OCI-LY3 (cell line): ENCODE results near the gene TNS3.

ENCODE experiments used
- H2AFZ ChIP-seq: fragments of 200-600, 300-600 bp; shearing (Covaris generic); 2 replicates; pipeline ENCODE4 v1.6.0; 2014; ENCODE audit warnings: antibody characterized with exemption, low read depth, low read length
- H3K27ac ChIP-seq: fragments of 200-600, 300-600 bp; sonication (generic); 2 replicates; pipeline ENCODE4 v1.5.1; 2014; ENCODE audit warnings: mild to moderate bottlenecking, low read length, moderate library complexity, mixed read lengths
- H3K27me3 ChIP-seq: fragments of 200-600, 300-600 bp; sonication (generic); 2 replicates; pipeline ENCODE4 v1.6.1; 2014; ENCODE audit warnings: low read depth, low read length, mixed read lengths
- H3K36me3 ChIP-seq: fragments of 200-600, 300-600 bp; sonication (generic); replicated peaks from 2 replicates; pipeline ENCODE3; 2014; ENCODE audit warnings: low read depth, low read length, mixed read lengths
- H3K4me1 ChIP-seq: fragments of 300-600, 200-600 bp; sonication (generic); 2 replicates; pipeline ENCODE4 v1.6.1; 2014; ENCODE audit warnings: low read length, mixed read lengths
- H3K4me2 ChIP-seq: fragments of 200-600, 300-600 bp; sonication (generic); 2 replicates; pipeline ENCODE4 v1.6.1; 2014; ENCODE audit warnings: low read length, mixed read lengths
- H3K4me3 ChIP-seq: fragments of 300-600, 200-600 bp; sonication (generic); 2 replicates; pipeline ENCODE4 v1.5.1; 2014; ENCODE audit warnings: antibody characterized with exemption, mild to moderate bottlenecking, low read length, moderate library complexity
- H3K79me2 ChIP-seq: fragments of 300-600, 200-600 bp; shearing (Covaris generic); 2 replicates; pipeline ENCODE4 v1.6.1; 2014; ENCODE audit warnings: mild to moderate bottlenecking, low read length, mixed read lengths
- H3K9ac ChIP-seq: fragments of 300-600, 200-600 bp; shearing (Covaris generic); 2 replicates; pipeline ENCODE4 v1.6.0; 2014; ENCODE audit warnings: mild to moderate bottlenecking, low read length, moderate library complexity
- H3K9me3 ChIP-seq: fragments of 200-600, 300-600 bp; shearing (Covaris generic); 2 replicates; pipeline ENCODE4 v1.6.1; 2014; ENCODE audit warnings: low read length, mixed read lengths; ENCODE audit not compliant: insufficient read depth
- H4K20me1 ChIP-seq: fragments of 200-600, 300-600 bp; sonication (generic); 2 replicates; pipeline ENCODE4 v1.6.1; 2016; ENCODE audit warnings: low read length, mixed read lengths; ENCODE audit not compliant: insufficient read depth
- EZH2phosphoT487 ChIP-seq: fragments of 200-600 bp; shearing (Covaris generic); IDR thresholded peaks from 2 replicates; pipeline ENCODE4 v1.6.1; 2018; ENCODE audit warnings: antibody characterized with exemption, mixed run types, low read depth
- TF ChIP-seq, protein P1 (sequence below): fragments of 200-600, 300-600 bp; sonication (generic); IDR thresholded peaks from 2 replicates; pipeline ENCODE4 v1.5.1; 2014; ENCODE audit warnings: antibody characterized with exemption, low read length, low read depth

TNS3 gene

DNA sequence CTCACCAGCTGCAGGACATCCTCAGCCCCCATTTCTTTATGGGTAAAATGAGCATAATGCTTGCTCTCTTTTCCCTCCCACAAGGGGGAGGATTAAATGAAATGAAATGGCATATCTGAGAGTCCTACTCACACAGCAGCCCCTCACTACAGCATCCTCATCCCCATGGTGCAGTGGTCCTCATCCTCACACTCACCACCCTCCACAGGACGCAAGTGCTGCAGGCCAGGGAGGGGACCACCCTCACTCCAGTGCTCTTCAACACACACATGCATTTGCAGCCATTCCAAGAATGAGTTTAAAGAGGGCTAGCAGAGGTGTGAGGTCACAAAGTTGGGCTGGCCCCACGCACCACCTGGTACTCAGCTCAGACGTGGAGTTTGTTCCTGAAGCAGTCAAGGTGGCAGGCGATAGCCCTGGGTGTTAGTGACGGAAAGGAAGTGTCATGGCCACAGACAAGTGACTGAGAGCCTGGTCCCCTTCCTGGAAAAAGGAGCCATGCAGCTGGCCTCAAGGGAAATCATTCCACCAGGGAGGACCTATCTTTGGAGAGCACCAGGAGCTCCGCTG is 234.0 kb downstream of the TNS3 start:
- Histone ChIP-seq H3K36me3 (no peaks in the 10 kb centered on the region), H3K79me2 (no peaks in the 10 kb centered on the region), H2AFZ (no peak overlapping the region), H3K27me3 (no peaks in the 10 kb centered on the region), H3K9me3 (no peaks in the 10 kb centered on the region), H3K4me1 (no peaks in the 10 kb centered on the region), H3K4me3 (no peak overlapping the region), H3K9ac (no peak overlapping the region), H3K27ac (no peak overlapping the region), H4K20me1 (no peaks in the 10 kb centered on the region; the same call in 1 of the 2 replicates), H3K4me2 (no peak overlapping the region)
- TF ChIP-seq EZH2phosphoT487: no peak
- TF ChIP-seq, protein P1, sequence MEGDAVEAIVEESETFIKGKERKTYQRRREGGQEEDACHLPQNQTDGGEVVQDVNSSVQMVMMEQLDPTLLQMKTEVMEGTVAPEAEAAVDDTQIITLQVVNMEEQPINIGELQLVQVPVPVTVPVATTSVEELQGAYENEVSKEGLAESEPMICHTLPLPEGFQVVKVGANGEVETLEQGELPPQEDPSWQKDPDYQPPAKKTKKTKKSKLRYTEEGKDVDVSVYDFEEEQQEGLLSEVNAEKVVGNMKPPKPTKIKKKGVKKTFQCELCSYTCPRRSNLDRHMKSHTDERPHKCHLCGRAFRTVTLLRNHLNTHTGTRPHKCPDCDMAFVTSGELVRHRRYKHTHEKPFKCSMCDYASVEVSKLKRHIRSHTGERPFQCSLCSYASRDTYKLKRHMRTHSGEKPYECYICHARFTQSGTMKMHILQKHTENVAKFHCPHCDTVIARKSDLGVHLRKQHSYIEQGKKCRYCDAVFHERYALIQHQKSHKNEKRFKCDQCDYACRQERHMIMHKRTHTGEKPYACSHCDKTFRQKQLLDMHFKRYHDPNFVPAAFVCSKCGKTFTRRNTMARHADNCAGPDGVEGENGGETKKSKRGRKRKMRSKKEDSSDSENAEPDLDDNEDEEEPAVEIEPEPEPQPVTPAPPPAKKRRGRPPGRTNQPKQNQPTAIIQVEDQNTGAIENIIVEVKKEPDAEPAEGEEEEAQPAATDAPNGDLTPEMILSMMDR: no peak

DNA sequence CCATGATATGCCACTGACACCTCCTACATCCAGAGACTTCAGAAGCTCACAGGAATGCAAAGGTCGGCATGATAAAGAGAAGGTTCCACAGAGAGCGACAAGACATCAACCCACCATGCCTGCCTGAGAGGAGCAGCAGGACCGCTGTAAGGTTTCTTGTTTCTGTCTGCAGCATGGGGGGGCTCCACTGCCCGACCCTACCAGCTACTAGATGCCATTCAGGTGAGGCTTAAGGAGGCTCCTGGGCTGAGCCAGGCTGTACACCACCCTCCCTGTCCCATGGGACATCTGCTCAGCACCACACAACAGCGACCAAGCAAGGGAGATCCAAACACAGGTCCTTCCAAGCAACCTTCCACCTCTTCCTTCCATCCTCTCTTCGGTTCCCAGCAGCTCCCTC is 234.6 kb downstream of the TNS3 start:
- H3K79me2 ChIP-seq: no peaks in the 10 kb centered on the region
- H3K4me1 ChIP-seq: no peaks in the 10 kb centered on the region
- no peak overlapping the region for H3K4me2 ChIP-seq
- H3K27ac ChIP-seq: no peak overlapping the region
- H3K9me3 ChIP-seq: no peaks in the 10 kb centered on the region
- H4K20me1 ChIP-seq: no peaks in the 10 kb centered on the region; the same call in 1 of the 2 replicates
- TF ChIP-seq EZH2phosphoT487: no peak
- H3K4me3 ChIP-seq: no peak overlapping the region
- no peak overlapping the region for H3K9ac ChIP-seq
- H3K36me3 ChIP-seq: no peaks in the 10 kb centered on the region
- H3K27me3 ChIP-seq: no peaks in the 10 kb centered on the region
- no peak overlapping the region for H2AFZ ChIP-seq

DNA sequence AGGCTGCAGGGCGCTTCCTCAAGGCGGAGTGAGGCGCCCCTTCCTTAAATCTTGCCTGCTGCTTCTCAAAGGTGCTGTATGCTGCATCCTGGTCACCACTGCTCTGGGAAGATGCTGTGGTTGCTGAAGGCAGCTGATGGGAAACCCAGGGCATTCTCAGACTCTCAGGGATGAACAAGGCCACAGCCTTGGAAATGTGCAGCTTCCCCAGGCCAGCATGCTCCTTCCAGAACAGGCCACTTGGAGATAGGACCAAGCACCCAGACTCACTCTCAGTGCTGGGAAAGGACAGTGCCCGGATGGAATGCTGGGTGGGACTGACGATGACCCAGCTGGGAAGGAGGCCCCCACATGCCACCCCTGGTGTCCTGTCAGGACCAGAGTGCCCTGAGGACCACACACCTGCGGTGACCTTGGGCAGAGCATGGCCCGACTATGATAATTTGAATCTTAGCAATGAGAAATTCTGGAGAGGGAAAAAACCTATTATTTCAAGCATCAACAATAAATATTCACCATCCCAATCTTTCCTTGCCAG is 235.5 kb downstream of the TNS3 start:
- no peaks in the 10 kb centered on the region for H3K36me3 ChIP-seq
- no peak overlapping the region for H3K4me2 ChIP-seq
- H3K4me3 ChIP-seq: no peak overlapping the region
- no peak overlapping the region for H2AFZ ChIP-seq
- no peak for TF ChIP-seq EZH2phosphoT487
- TF ChIP-seq, protein P1: no peak
- H3K9me3 ChIP-seq: no peaks in the 10 kb centered on the region
- H3K27me3 ChIP-seq: no peaks in the 10 kb centered on the region
- no peak overlapping the region for H3K9ac ChIP-seq
- no peaks in the 10 kb centered on the region for H4K20me1 ChIP-seq
- no peaks in the 10 kb centered on the region for H3K4me1 ChIP-seq
- no peaks in the 10 kb centered on the region for H3K79me2 ChIP-seq
- no peak overlapping the region for H3K27ac ChIP-seq

DNA sequence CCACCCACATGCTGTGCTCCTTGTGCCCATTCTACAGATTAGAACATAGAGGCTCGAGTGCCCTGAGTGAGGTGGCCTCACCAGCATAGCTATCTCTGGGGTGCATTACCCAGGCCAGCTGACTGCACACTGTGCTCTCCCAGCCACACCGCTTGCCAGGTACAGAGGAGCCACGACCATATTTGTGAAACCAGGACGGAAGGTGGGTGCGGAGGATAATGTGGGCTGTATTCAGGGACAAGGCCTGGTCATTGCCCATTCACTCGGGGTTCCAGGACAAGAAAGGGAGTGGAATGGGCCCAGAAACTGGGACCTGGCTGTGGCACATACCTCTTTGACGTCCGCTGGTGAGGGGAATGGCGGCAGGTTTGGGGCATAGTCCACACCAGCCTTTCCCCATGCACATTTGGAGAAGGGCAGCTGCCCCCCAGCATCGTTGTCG is 236.0 kb downstream of the TNS3 start:
- H3K27me3 ChIP-seq: no peaks in the 10 kb centered on the region
- no peak overlapping the region for H3K4me2 ChIP-seq
- H3K79me2 ChIP-seq: no peaks in the 10 kb centered on the region
- no peak overlapping the region for H3K27ac ChIP-seq
- H2AFZ ChIP-seq: no peak overlapping the region
- no peak for TF ChIP-seq EZH2phosphoT487
- TF ChIP-seq, protein P1: no peak
- H3K9me3 ChIP-seq: no peaks in the 10 kb centered on the region
- no peaks in the 10 kb centered on the region for H4K20me1 ChIP-seq
- no peaks in the 10 kb centered on the region for H3K36me3 ChIP-seq
- no peak overlapping the region for H3K4me3 ChIP-seq
- no peak overlapping the region for H3K9ac ChIP-seq
- no peaks in the 10 kb centered on the region for H3K4me1 ChIP-seq
